ENCODE results near the gene SMAD9.

DNA sequence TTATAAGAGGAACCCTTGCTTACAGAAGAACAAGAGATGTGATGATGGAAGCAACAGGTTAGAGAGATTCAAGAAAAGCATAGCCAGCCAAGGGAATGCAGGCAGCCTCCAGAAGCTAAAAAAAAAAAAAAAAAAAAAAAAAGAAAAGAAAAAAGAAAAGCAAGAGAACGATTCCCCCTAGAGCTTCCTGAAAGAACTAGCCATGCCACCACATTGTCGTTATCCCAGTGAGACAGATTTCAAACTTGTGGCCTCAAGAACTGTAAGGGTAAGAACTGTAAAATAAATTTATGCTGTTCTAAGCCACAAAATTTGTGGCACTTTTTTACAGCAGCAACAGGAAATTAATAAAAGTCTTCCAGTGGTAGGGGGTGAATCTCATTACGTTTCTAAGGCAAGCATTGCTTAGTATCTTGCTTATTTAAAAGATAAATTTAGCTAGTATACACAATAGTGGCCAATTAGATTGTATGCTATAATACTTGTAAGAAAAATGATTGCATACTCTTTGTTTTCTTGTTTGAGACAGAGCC is 79.3 kb downstream of the SMAD9 start:
- TF ChIP-seq, protein P1, sequence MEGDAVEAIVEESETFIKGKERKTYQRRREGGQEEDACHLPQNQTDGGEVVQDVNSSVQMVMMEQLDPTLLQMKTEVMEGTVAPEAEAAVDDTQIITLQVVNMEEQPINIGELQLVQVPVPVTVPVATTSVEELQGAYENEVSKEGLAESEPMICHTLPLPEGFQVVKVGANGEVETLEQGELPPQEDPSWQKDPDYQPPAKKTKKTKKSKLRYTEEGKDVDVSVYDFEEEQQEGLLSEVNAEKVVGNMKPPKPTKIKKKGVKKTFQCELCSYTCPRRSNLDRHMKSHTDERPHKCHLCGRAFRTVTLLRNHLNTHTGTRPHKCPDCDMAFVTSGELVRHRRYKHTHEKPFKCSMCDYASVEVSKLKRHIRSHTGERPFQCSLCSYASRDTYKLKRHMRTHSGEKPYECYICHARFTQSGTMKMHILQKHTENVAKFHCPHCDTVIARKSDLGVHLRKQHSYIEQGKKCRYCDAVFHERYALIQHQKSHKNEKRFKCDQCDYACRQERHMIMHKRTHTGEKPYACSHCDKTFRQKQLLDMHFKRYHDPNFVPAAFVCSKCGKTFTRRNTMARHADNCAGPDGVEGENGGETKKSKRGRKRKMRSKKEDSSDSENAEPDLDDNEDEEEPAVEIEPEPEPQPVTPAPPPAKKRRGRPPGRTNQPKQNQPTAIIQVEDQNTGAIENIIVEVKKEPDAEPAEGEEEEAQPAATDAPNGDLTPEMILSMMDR (conservative IDR thresholded peaks at IDR 0.05), result no peak
- no peak for TF ChIP-seq ZFX (IDR thresholded peaks at IDR 0.05)

Measured in C4-2B (cell line).